ENCODE results near the gene TCEAL3.
"Not testable (repeated sequence)": the region's sequence is repeated elsewhere in the genome, so short reads cannot be mapped to it uniquely, and the experiment has no call there.

TCEAL3 gene

GRCh38 chrX:103626855-103627254 is 19.1 kb downstream of the TCEAL3 start:
- DNase-seq (ENCODE audit: low read depth in 2 of 2), result no peak

- DNase-seq (ENCODE audit: low read depth in 2 of 2), result peak in 1 of 2 donors; percentile 4
Measured at GRCh38 chrX:103628386-103629317, 20.9 kb downstream of the TCEAL3 start, which contains the start of gene TCEAL1. Gene TCEAL1 (plus strand): TSS chrX:103628975. CDS start chrX:103629917, 942 bp downstream.

- peak in 1 of 2 donors; percentile 12 for DNase-seq (ENCODE audit: low read depth in 2 of 2)
Measured at GRCh38 chrX:103629318-103630170, 21.8 kb downstream of the TCEAL3 start.

- DNase-seq (ENCODE audit: low read depth in 2 of 2), result no peak
Measured at GRCh38 chrX:103630171-103630511, 22.4 kb downstream of the TCEAL3 start.

GRCh38 chrX:103631145-103631544 is 23.4 kb downstream of the TCEAL3 start:
- DNase-seq (ENCODE audit: low read depth in 2 of 2), result no peak

DNA sequence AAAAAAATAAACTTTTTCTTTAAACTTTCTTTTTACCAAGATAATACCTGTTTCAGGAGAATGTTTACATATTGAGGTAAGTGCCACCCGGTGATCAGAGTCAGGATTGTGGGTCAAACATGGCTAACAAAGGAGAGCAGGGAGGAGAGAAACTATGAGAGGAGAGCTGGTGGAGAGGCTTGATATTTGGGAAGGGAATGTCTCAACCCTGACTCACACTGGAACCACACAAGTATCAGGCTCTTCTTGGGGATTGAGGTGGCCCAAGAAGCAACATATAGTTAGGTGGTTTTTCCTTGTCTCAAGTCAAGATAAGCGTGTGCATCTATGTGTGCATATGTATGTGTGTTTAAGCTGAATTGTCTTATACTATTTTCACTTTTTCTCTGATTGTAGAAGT is 27.7 kb downstream of the TCEAL3 start:
- DNase-seq (ENCODE audit: low read depth in 2 of 2), result no peak

DNA sequence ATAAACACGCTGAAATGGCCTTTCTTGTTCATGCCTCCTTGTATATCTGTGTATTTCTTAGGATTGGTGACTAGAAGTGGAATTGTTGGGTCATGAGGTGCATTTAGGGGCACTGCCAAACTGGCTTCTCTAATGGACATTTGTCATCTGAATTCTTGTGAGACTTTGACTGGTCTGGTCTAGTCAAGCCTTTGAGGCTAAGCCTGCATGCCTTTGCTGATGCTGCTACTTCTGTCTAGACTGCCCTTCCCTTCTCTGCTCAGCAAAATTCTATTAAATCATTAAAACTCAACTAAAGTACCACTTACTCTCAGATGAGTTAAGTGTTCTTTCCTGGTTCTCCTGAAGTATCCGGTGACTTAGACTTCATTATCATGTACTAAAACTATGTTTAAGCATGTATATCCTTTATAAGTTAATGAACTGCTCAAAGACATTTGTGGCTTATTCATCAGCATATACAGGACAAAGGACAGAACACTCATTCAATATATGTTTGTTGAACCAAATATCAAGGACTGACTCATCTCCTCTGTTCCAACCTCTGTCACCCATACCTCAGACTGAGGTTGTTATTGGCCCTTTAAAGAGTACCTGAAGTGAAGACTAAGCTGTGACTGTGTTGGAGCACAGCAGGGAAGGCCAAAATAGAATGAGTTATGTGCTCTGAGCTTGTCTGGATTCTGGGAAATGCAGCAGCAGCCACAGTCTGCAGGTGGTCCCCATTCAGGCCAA is 30.0 kb downstream of the TCEAL3 start:
- DNase-seq (ENCODE audit: low read depth in 2 of 2), result no peak

- not testable (repeated sequence) for DNase-seq (ENCODE audit: low read depth in 2 of 2)
Measured at GRCh38 chrX:103638479-103639346, 30.9 kb downstream of the TCEAL3 start.

DNA sequence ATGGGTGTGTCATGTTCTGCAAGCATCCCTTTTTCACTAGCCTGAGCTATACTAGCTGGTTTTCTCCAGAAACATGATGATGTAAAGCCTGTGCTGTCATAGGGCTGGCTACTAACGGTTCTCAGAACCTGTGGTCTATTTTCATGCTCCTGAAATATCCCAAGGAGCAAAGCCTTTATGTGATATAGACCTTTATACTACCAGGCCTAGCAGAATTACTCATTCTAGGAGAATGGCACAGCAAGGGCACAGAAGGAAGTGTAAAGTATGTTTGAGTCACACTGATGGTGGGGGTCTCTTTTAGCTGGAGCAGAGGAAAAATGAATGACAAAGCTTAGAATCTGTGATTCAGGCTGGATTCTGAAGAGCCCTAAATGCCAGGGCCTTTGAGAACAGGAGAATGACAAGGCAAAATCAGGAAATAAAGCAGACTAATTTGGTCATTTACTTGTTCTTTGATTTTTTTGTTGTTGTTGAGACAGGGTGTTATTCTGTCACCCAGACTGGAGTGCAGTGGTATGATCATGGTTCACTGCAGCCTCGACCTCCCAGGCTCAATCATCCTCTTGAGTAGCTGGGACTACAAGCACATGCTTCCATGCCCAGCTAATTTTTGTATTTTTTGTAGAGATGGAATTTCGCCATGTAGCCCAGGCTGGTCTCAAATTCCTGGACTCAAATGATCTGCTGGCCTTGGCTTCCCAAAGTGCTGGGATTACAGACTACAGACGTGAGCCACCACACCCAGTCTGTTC is 32.8 kb downstream of the TCEAL3 start:
- DNase-seq (ENCODE audit: low read depth in 2 of 2), result no peak

DNA sequence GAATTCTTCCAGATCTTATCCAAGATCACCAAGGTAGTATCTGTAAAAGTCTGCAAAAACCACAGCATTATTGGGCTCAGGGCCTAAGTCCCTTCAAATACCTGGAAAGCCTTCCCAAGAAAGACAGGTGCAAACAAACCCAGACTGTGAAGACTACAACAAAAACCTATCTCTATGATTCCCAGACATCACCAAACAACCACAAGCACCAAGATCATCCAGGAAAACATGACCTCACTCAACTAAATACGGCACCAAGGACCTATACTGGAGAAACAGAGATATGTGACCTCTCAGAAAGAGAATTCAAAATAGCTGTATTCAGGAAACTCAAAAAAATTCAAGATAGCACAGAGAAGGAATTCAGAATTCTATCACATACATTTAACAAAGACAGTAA is 36.4 kb downstream of the TCEAL3 start:
- DNase-seq (ENCODE audit: low read depth in 2 of 2), result no peak

DNA sequence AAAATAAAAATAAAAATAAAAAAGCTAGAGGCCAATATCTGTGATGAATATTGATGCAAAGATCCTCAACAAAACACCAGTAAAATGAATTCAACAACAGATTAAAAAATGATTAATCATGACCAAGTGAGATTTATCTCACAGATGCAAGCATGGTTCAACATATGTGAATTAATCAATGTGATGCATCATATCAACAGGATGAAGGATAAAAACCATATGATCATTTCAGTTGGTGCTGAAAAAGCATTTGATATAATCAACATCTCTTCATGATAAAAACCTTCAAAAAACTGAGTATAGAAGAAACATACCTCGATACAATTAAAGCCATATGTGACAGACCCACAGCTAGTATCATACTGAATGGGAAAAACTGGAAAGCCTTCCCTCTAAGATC is 39.9 kb downstream of the TCEAL3 start:
- DNase-seq (ENCODE audit: low read depth in 2 of 2), result no peak

DNA sequence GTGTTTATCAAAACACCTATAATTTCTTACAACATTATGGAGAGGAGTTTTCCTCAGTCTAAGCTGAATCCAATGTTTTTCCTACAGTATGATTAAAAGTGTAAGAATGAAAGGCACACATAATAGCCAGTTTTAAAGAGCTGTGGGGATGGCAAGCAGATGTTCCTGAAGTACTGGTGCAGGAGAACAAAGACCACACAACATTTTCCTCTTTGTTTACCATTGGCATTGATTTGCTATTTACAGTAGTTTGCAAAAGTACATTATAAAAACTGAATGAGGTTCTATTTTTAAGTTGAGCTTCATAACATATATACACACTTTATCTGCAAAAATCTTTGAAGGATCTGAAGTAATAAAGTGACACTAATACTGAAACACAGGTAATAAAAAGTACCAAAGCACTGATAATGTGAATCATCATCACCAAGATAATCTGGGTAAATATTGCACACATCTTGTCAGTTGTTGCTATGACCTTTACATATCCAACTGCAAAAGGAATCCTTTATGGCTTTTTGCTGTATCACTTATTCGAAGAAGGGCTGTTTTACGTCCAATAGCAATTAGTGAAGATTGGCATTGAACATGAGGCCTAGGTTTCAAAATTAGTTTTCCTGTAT is 43.5 kb downstream of the TCEAL3 start:
- no peak for DNase-seq (ENCODE audit: low read depth in 2 of 2)

DNA sequence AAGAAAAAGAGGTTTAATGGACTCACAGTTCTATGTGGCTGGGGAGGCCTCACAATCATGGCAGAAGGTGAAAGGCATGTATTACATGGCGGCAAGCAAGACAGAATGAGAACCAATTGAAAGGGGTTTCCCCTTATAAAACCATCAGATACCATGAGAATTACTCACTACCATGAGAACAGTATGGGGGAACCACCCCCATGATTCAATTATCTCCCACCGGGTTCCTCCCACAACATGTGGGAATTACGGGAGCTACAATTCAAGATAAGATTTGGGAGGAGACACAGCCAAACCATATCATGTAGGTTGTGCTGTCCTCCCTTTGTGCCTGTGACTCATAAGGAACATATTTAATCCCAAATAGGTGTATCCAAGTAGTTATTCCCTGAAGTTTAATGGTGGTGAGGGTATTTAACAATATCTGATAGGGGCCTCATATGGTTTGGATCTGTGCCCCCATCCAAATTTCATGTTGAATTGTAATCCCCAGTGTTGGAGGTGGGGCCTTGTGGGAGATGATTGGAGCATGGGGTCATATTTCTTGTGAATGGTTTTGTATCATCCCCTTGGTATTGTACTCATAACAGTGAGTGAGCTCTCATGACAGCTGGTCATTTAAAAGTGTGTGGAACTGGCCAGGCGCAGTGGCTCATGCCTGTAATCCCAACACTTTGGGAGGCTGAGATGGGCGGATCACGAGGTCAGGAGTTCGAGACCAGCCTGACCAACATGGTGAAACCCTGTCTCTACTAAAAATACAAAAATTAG is 47.7 kb downstream of the TCEAL3 start:
- not testable (repeated sequence) for DNase-seq (ENCODE audit: low read depth in 2 of 2)

GRCh38 chrX:103656617-103657016 is 48.9 kb downstream of the TCEAL3 start:
- no peak for DNase-seq (ENCODE audit: low read depth in 2 of 2)

- not testable (repeated sequence) for DNase-seq (ENCODE audit: low read depth in 2 of 2)
Measured at GRCh38 chrX:103657066-103657465, 49.3 kb downstream of the TCEAL3 start.

DNA sequence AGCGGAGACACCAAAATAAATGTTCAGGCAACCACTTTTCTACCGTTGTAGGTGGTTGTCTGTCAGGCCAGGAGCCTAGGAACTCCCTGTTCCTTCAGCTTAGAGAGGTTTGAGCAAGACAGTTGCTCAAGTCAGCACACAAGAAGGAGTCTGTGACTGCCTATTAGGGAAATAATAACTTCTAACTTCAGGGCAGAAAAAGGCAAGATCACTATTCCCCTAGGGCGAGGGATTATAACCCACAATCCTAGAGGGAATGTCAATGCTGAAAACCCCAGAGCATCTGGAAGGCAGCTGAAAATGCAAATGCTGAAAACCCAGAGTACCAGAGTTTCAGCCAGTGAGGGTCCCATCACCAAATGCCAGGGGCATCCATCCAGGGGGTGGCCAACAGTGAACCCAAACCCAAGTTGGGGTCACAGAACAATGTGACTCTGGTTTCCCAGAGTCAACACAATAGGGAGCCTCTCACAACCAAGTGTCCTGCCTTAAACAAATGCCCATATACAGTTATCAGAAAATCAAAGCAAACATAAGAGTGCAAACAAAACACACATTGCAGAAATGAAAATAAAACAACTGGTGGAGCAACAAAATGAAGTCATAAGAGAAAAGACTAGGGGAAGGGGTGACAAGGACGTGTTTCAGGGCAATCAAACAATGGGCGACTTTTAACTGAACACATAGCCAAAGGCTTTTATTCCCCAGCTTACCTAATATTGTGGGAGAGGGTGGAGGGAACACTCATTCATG is 51.1 kb downstream of the TCEAL3 start:
- no peak for DNase-seq (ENCODE audit: low read depth in 2 of 2)

DNA sequence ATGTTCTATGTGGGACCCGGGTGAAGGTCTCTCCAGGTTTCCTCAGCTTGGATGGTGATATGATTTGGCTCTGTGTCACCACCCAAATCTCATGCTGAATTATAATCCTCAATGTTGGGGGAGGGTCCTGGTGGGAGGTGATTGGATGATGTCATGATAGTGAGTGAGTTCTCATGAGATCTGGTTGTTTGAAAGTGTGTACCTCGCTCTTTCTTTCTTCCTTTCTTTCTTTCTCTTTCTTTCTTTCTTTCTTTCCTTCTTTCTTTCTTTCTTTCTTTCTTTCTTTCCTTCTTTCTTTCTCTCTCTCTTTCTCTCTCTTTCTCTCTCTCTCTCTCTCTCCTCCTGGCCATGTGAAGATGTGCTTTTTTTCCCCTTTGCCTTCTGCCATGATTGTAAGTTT is 51.7 kb downstream of the TCEAL3 start:
- DNase-seq (ENCODE audit: low read depth in 2 of 2), result not testable (repeated sequence)

All from stimulated activated CD4-positive, alpha-beta T cell treated with anti-CD3 and anti-CD28 coated beads, Interleukin-4, amount 100 ng/mL, for 48 hours (primary cell).